Measurements from ENCODE around the gene TRPM1.

DNA sequence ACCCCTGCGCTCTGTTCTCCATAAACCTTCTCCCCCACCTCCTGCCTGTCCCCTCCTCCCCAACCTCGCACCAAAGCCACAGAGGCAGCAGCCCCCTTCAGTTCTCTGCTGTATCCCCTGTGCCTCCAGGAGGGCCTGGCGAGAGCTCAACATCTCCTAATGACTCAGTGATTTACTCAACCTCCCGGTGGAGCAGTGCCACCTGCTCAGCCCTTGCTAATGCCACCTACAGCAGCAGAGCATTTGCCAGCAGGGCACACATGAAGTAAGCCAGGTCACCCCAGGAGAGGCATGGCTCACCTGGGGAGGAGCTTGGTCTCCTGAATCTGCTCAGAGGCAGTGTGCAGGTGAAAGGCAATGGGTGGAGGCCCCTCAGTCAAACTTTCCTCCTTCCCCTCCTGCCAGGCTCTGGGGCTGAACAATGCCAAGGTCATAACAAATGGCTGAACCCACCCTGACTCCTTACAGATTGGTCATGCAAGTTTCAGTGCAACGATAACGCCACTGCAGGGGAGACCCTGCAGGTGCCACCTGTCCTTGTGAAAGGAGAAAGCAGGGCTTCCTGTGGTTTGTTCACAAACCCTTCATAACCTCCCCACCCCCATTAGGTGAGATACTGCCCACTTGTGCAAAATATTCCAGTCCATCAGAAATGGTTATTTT is 19.8 kb downstream of the TRPM1 start:
- TF ChIP-seq, protein P1, sequence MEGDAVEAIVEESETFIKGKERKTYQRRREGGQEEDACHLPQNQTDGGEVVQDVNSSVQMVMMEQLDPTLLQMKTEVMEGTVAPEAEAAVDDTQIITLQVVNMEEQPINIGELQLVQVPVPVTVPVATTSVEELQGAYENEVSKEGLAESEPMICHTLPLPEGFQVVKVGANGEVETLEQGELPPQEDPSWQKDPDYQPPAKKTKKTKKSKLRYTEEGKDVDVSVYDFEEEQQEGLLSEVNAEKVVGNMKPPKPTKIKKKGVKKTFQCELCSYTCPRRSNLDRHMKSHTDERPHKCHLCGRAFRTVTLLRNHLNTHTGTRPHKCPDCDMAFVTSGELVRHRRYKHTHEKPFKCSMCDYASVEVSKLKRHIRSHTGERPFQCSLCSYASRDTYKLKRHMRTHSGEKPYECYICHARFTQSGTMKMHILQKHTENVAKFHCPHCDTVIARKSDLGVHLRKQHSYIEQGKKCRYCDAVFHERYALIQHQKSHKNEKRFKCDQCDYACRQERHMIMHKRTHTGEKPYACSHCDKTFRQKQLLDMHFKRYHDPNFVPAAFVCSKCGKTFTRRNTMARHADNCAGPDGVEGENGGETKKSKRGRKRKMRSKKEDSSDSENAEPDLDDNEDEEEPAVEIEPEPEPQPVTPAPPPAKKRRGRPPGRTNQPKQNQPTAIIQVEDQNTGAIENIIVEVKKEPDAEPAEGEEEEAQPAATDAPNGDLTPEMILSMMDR (IDR thresholded peaks at IDR 0.05), result no peak
- TF ChIP-seq ZFX (IDR thresholded peaks at IDR 0.05; ENCODE audit: borderline replicate concordance), result no peak
